Astrocyte (in vitro differentiated cells and primary cell): ENCODE measurements around the gene FRYL.

Experiments used
- CTCF ChIP-seq: IDR thresholded peaks from 2 replicates; pipeline ENCODE4 v1.5.1; 2011; ENCODE audit warnings: low read depth, mild to moderate bottlenecking, inconsistent platforms, low read length, moderate library complexity; ENCODE audit not compliant: insufficient read depth
- EZH2 ChIP-seq: IDR thresholded peaks from 2 replicates; pipeline ENCODE4 v1.6.1; 2012; ENCODE audit warnings: mild to moderate bottlenecking, low read length, inconsistent platforms; ENCODE audit not compliant: insufficient read depth

GRCh38 chr4:48753159-48753558 is 26.9 kb downstream of the FRYL start:
- TF ChIP-seq EZH2 = no peak
- no peak for TF ChIP-seq CTCF
